ENCODE data around the gene ZNF229. TPM values are rescaled to one million over a fixed set of nuclear protein-coding genes. Genes with fewer than 3 reads are reported as not detected.
"Not testable (repeated sequence)": the region's sequence is repeated elsewhere in the genome, so short reads cannot be mapped to it uniquely, and the experiment has no call there.

Gene ZNF229
- polyA plus RNA-seq = 1 to 10 TPM in 3 of 4 donors, under 1 TPM in 1; 0.27 to 9.2 (median 1.8) TPM
- long read RNA-seq, donor 1, full-length matches to known transcripts = 1 of 1 reads
- long read RNA-seq, donor 1, partial matches to known transcripts = 0 of 1 reads
- long read RNA-seq, donor 1, other reads (novel, unspliced or antisense) = 0 of 1 reads
- long read RNA-seq, donor 2 = 0 reads
- long read RNA-seq, donor 3, full-length matches to known transcripts = 1 of 1 reads
- long read RNA-seq, donor 3, partial matches to known transcripts = 0 of 1 reads
- long read RNA-seq, donor 3, other reads (novel, unspliced or antisense) = 0 of 1 reads
- long read RNA-seq, donor 4 = 0 reads
- long read RNA-seq, donor 5 = 0 reads
- long read RNA-seq, donor 6, full-length matches to known transcripts = 1 of 1 reads
- long read RNA-seq, donor 6, partial matches to known transcripts = 0 of 1 reads
- long read RNA-seq, donor 6, other reads (novel, unspliced or antisense) = 0 of 1 reads
- long read RNA-seq, donor 7 = 0 reads
- long read RNA-seq, donor 8 = 0 reads
- long read RNA-seq, donor 9 = 0 reads
- long read RNA-seq, donor 10 = 0 reads

DNA sequence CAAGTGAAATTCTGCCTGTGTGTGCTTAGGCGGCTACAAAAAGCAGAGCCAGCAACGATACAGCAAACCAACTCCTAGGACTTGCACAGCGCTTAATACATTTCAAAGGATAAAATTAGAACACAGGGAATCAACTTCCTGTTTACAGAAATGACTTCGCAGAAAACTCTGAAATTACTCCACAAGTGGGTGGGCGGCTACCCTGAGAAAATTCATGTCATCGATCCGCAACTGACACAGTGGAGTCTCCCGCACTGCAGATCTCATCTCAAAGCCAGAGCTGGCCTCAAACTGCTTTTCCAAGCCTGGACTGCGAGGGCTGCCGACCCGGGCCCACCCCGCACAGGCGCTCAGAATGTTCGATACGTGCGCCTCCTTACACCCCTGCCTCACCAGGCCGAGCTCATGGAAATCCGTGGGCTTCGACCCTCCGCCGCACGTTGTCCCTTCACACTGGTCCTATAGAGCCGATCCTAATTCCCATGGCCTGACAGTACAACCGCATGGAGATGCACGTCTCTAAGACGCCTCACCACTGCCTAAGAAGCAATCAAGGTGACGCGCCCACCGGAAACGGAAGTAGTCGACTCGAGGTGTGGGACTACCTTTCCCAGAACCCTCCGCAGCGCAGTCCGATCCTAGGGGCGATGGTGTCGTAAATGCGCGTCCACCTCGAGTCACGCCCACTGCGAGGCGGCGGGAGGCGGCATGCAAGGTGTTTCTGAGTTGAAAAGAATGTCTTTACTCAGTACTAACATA is at the start of gene ZNF229:
Gene ZNF229 (minus strand): TSS at position 557 of the 759 bp plus-strand sequence. CDS start 5,625 bp downstream, outside the sequence.
- peak within 1 kb of the TSS; percentile 34 to 91 (median 62) for H3K4me3 ChIP-seq (ENCODE audit: low read depth in 1 of 3, low read length in 3 of 3)
- H3K36me3 ChIP-seq (ENCODE audit: control insufficient read depth in 3 of 3, insufficient read depth in 2 of 3, low read depth in 1 of 3, low read length in 3 of 3) = peaks cover 0 to 10% (median 0%) of the 10 kb centered on the region in 3 donors
- peaks cover 0 to 2% (median 0%) of the 10 kb centered on the region in 3 donors for H3K27me3 ChIP-seq (ENCODE audit: control insufficient read depth in 3 of 3, insufficient read depth in 3 of 3, low read length in 3 of 3)
- H3K4me1 ChIP-seq (ENCODE audit: control insufficient read depth in 3 of 3, insufficient read depth in 2 of 3, low read depth in 1 of 3, low read length in 2 of 3) = peaks cover 0 to 4% (median 0%) of the 10 kb centered on the region in 3 donors
- H3K27ac ChIP-seq (ENCODE audit: low read depth in 1 of 3, low read length in 2 of 3) = peak within 1 kb of the TSS in 1 of 3 donors; percentile 60
- peaks cover 0 to 35% of the 10 kb centered on the region in 2 donors for H3K9me3 ChIP-seq (ENCODE audit: control insufficient read depth in 2 of 2, insufficient read depth in 1 of 2, low read depth in 1 of 2, low read length in 1 of 2)
- FAIRE-seq (no peak), DNase-seq (peak; percentile 92 to 97)
- 3 to 10% (median 7%) methylated on average over 45 of the region's 45 CpGs for WGBS, 3 donors

DNA sequence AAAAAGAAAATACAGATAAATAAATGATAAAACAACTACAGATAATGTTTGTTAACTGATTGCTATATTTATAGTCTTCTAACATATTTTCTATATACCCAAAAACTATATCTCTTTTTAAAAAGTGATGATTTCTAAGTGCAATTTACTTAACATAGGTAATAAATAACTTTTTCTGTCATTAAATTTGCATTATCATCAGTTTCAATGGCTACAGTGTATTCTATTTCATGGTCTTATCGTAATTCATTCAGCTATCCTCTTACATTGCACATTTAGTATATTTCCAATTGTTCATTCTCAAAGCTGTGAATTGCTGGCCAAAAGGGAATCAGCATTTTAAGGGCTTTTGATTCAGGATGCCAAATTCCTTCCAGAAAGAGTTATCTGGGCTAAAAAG is 48.4 kb upstream of the ZNF229 start:
- WGBS, 3 donors = 97 to 98% (median 98%) methylated on average over 1 of the region's 1 CpG
- Histone ChIP-seq H3K27me3 (ENCODE audit: control insufficient read depth in 3 of 3, insufficient read depth in 3 of 3, low read length in 3 of 3) (no peaks in the 10 kb centered on the region), H3K36me3 (ENCODE audit: control insufficient read depth in 3 of 3, insufficient read depth in 2 of 3, low read depth in 1 of 3, low read length in 3 of 3) (peaks cover 35 to 59% (median 52%) of the 10 kb centered on the region in 3 donors), H3K4me1 (ENCODE audit: control insufficient read depth in 3 of 3, insufficient read depth in 2 of 3, low read depth in 1 of 3, low read length in 2 of 3) (peaks cover 4 to 7% (median 5%) of the 10 kb centered on the region in 3 donors), H3K27ac (ENCODE audit: low read depth in 1 of 3, low read length in 2 of 3) (no peak overlapping the region), H3K4me3 (ENCODE audit: low read depth in 1 of 3, low read length in 3 of 3) (no peak overlapping the region), H3K9me3 (ENCODE audit: control insufficient read depth in 2 of 2, insufficient read depth in 1 of 2, low read depth in 1 of 2, low read length in 1 of 2) (peaks cover 9 to 75% of the 10 kb centered on the region in 2 donors)
- no peak for DNase-seq
- FAIRE-seq = no peak

DNA sequence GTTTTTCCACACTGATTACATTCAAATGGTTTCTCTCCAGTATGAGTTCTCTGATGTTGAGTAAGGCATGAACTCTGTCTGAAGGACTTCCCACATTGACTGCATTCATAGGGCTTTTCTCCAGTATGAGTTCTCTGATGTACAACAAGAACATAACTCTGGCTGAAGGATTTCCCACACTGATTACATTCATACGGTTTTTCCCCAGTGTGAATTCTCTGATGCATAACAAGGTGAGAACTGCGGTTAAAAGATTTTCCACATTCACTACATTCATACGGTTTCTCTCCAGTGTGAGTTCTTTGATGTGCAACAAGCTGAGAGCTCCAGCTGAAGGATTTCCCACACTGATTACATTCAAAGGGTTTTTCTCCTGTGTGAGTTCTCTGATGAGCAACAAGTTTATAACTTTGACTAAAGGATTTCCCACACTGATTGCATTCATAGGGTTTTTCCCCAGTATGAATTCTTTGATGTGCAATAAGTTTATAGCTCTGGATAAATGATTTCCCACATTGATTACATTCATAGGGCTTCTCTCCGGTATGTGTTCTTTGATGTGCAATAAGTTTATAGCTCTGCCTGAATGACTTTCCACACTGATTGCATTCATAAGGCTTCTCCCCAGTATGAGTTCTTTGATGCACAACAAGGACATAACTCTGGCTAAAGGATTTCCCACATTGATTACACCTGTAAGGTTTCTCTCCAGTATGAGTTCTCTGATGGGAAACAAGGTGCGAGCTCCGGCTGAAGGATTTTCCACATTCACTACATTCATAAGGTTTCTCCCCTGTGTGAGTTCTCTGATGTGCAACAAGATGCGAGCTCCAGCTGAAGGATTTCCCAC is 28.5 kb upstream of the ZNF229 start:
- Histone ChIP-seq H3K4me1 (ENCODE audit: control insufficient read depth in 3 of 3, insufficient read depth in 2 of 3, low read depth in 1 of 3, low read length in 2 of 3) (no peaks in the 10 kb centered on the region), H3K27ac (ENCODE audit: low read depth in 1 of 3, low read length in 2 of 3) (no peak overlapping the region), H3K27me3 (ENCODE audit: control insufficient read depth in 3 of 3, insufficient read depth in 3 of 3, low read length in 3 of 3) (no peaks in the 10 kb centered on the region), H3K36me3 (ENCODE audit: control insufficient read depth in 3 of 3, insufficient read depth in 2 of 3, low read depth in 1 of 3, low read length in 3 of 3) (peaks cover 9 to 37% (median 33%) of the 10 kb centered on the region in 3 donors), H3K9me3 (ENCODE audit: control insufficient read depth in 2 of 2, insufficient read depth in 1 of 2, low read depth in 1 of 2, low read length in 1 of 2) (peaks cover 13 to 71% of the 10 kb centered on the region in 2 donors), H3K4me3 (ENCODE audit: low read depth in 1 of 3, low read length in 3 of 3) (no peak overlapping the region)
- DNase-seq (peak in 1 of 2 donors; percentile 26), FAIRE-seq (no peak)
- 94 to 97% (median 97%) methylated on average over 7 of the region's 7 CpGs for WGBS, 3 donors

GRCh38 chr19:44468730-44469129 is 20.5 kb upstream of the ZNF229 start:
- H3K36me3 ChIP-seq (ENCODE audit: control insufficient read depth in 3 of 3, insufficient read depth in 2 of 3, low read depth in 1 of 3, low read length in 3 of 3); H3K27ac ChIP-seq (ENCODE audit: low read depth in 1 of 3, low read length in 2 of 3); H3K4me3 ChIP-seq (ENCODE audit: low read depth in 1 of 3, low read length in 3 of 3); H3K27me3 ChIP-seq (ENCODE audit: control insufficient read depth in 3 of 3, insufficient read depth in 3 of 3, low read length in 3 of 3); H3K4me1 ChIP-seq (ENCODE audit: control insufficient read depth in 3 of 3, insufficient read depth in 2 of 3, low read depth in 1 of 3, low read length in 2 of 3); FAIRE-seq; DNase-seq: not testable (repeated sequence)
- peaks cover 4 to 49% of the 10 kb centered on the region in 2 donors for H3K9me3 ChIP-seq (ENCODE audit: control insufficient read depth in 2 of 2, insufficient read depth in 1 of 2, low read depth in 1 of 2, low read length in 1 of 2)
- 62 to 75% (median 73%) methylated on average over 5 of the region's 5 CpGs for WGBS, 3 donors

DNA sequence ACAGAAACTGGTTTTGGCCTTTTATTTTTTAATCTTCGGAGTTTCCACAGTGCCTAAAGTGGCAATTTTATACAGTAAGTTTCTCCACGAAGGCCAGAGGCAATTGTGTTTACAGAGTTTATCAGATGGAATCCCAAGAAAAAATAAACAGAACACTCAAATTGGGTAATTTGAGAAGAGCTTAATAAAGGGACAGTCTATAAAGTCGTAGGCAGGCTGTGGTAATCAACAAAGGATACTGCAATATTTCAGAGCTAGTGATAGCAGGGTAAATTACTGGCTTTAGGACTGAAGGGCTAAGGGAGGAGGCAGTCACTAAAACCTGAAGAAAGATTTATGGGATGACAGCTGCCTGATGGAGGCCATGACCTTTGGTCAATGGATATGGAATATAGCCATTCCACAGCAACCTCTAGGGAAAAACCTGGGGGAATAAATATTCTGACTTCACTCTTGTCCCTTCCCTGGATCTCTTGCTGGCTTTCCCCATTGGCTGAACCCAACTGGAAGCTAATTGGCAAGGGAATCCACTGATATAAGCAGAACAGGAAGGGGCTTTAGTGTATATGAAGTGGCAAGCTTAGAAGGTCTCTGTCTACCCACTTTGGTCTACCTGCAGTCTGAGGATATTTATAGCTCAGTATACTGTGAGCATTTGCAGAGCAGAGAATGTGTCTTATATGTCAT is 14.5 kb upstream of the ZNF229 start:
- not testable (repeated sequence) for H3K27ac ChIP-seq (ENCODE audit: low read depth in 1 of 3, low read length in 2 of 3); FAIRE-seq; H3K4me3 ChIP-seq (ENCODE audit: low read depth in 1 of 3, low read length in 3 of 3); DNase-seq; H3K27me3 ChIP-seq (ENCODE audit: control insufficient read depth in 3 of 3, insufficient read depth in 3 of 3, low read length in 3 of 3); H3K4me1 ChIP-seq (ENCODE audit: control insufficient read depth in 3 of 3, insufficient read depth in 2 of 3, low read depth in 1 of 3, low read length in 2 of 3); H3K36me3 ChIP-seq (ENCODE audit: control insufficient read depth in 3 of 3, insufficient read depth in 2 of 3, low read depth in 1 of 3, low read length in 3 of 3)
- peaks cover 1 to 15% of the 10 kb centered on the region in 2 donors for H3K9me3 ChIP-seq (ENCODE audit: control insufficient read depth in 2 of 2, insufficient read depth in 1 of 2, low read depth in 1 of 2, low read length in 1 of 2)
- 44 to 49% (median 47%) methylated on average over 3 of the region's 3 CpGs for WGBS, 3 donors

GRCh38 chr19:44456016-44456415 is 7.7 kb upstream of the ZNF229 start:
- not testable (repeated sequence) for H3K27me3 ChIP-seq (ENCODE audit: control insufficient read depth in 3 of 3, insufficient read depth in 3 of 3, low read length in 3 of 3); H3K4me1 ChIP-seq (ENCODE audit: control insufficient read depth in 3 of 3, insufficient read depth in 2 of 3, low read depth in 1 of 3, low read length in 2 of 3); FAIRE-seq; H3K36me3 ChIP-seq (ENCODE audit: control insufficient read depth in 3 of 3, insufficient read depth in 2 of 3, low read depth in 1 of 3, low read length in 3 of 3); H3K27ac ChIP-seq (ENCODE audit: low read depth in 1 of 3, low read length in 2 of 3); H3K4me3 ChIP-seq (ENCODE audit: low read depth in 1 of 3, low read length in 3 of 3); DNase-seq
- WGBS, 3 donors = 91 to 100% (median 91%) methylated on average over 2 to 11 of the region's 13 CpGs
- peaks cover 1 to 38% of the 10 kb centered on the region in 2 donors for H3K9me3 ChIP-seq (ENCODE audit: control insufficient read depth in 2 of 2, insufficient read depth in 1 of 2, low read depth in 1 of 2, low read length in 1 of 2)

DNA sequence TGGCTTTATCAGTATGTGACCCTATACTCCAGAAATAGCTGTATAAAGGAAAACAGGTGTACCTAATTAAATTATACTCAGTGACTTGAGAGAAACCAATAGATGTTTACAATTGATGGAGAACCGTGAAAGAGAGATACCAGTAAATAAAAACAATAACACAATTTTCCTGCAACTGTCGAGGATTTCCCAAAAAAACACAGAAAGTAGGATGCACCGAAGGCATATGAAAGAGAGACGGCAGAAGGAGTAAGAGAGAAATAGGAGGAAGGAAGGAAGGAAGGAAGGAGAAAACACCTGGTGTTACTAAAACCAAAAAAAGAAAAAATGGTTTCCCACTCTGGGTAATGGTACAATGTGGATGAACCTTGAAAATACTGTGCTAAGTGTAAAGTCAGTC is 6.8 kb upstream of the ZNF229 start:
- Histone ChIP-seq H3K9me3 (ENCODE audit: control insufficient read depth in 2 of 2, insufficient read depth in 1 of 2, low read depth in 1 of 2, low read length in 1 of 2) (peaks cover 1 to 38% of the 10 kb centered on the region in 2 donors), H3K27me3 (ENCODE audit: control insufficient read depth in 3 of 3, insufficient read depth in 3 of 3, low read length in 3 of 3) (no peaks in the 10 kb centered on the region), H3K4me1 (ENCODE audit: control insufficient read depth in 3 of 3, insufficient read depth in 2 of 3, low read depth in 1 of 3, low read length in 2 of 3) (no peaks in the 10 kb centered on the region), H3K4me3 (ENCODE audit: low read depth in 1 of 3, low read length in 3 of 3) (no peak overlapping the region), H3K27ac (ENCODE audit: low read depth in 1 of 3, low read length in 2 of 3) (no peak overlapping the region), H3K36me3 (ENCODE audit: control insufficient read depth in 3 of 3, insufficient read depth in 2 of 3, low read depth in 1 of 3, low read length in 3 of 3) (no peaks in the 10 kb centered on the region)
- DNase-seq (no peak), FAIRE-seq (no peak)
- WGBS, 3 donors = 51 to 74% (median 72%) methylated on average over 4 of the region's 4 CpGs

Measured in small intestine (tissue), 16 donors.